ENCODE measurements around the gene TNFSF12.

DNA sequence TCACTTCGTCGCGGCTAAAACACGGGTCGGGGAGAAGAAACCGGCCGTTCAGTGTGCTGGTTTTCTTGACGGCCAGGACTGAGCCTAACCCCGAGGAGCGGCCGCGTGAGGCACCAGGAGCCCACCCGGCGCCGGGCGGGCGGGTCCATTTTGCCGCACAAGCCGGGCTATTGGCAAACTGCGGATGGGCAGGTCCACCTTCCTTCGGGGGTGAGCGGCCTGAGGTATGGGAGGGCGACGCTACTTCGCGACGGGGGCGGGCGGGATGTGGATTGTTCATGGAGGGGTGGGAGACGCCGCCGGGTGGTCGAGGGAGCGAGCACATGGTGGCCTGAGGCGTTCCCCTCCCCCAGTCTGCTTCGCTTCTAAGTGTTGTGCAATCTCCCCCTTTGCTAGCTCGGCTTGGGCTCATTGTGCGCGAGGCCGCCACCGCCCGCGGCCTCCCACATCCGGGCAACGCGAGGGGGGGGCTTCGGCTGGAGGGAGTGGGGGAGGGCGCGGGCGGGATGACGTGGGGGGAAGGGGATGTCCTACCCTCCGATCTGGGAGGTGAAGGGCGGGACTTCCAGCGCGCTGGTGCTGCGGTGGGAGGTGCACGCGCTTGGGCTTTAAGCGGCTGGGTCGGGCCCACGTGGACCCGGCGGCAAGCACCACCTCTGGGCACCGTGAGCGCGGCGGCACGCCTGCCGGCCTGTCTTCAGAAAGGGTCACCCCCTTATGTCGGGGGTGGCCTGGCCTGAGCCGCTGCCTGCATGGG lies 24.6 kb downstream of the TNFSF12 start:
- TF ChIP-seq POLR2A (IDR thresholded peaks at IDR 0.05), result peak in 1 of 2 donors; percentile 39
- TF ChIP-seq, protein P1, sequence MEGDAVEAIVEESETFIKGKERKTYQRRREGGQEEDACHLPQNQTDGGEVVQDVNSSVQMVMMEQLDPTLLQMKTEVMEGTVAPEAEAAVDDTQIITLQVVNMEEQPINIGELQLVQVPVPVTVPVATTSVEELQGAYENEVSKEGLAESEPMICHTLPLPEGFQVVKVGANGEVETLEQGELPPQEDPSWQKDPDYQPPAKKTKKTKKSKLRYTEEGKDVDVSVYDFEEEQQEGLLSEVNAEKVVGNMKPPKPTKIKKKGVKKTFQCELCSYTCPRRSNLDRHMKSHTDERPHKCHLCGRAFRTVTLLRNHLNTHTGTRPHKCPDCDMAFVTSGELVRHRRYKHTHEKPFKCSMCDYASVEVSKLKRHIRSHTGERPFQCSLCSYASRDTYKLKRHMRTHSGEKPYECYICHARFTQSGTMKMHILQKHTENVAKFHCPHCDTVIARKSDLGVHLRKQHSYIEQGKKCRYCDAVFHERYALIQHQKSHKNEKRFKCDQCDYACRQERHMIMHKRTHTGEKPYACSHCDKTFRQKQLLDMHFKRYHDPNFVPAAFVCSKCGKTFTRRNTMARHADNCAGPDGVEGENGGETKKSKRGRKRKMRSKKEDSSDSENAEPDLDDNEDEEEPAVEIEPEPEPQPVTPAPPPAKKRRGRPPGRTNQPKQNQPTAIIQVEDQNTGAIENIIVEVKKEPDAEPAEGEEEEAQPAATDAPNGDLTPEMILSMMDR (IDR thresholded peaks at IDR 0.05), result no peak

Measured in sigmoid colon (tissue), 3 donors.